ENCODE data around the gene ADGRB2. TPM values are rescaled to one million over a fixed set of nuclear protein-coding genes. Genes with fewer than 3 reads are reported as not detected.

Gene ADGRB2
- total RNA-seq, 2 experiments from 2014 or later = 4.0 to 11.4 TPM

- H2AFZ ChIP-seq (ENCODE audit: low read length) = peak overlapping the region; percentile 61; the same call in 1 of the 2 replicates
- no peaks in the 10 kb centered on the region for H3K36me3 ChIP-seq (ENCODE audit: insufficient read depth, low read length)
- POLR2A ChIA-PET = interaction anchor here (0.6 kb wide), 1 partner anchor 137 kb away, joined by 3 read pairs; no protein-coding TSS in a partner anchor
- no peaks in the 10 kb centered on the region for H4K20me1 ChIP-seq (ENCODE audit: insufficient read depth, low read length)
- no peak overlapping the region for H3K4me3 ChIP-seq (ENCODE audit: low read depth, low read length, poor library complexity, severe bottlenecking)
- DNase-seq (ENCODE audit: low spot score) = no peak
- CTCF ChIA-PET (ENCODE audit: unreplicated experiment) = interaction anchor here (0.6 kb wide), 2 partner anchors 46 to 144 kb away, joined by 3 to 4 read pairs; no protein-coding TSS in a partner anchor
- H3K9me3 ChIP-seq (ENCODE audit: low read length) = no peaks in the 10 kb centered on the region
- H3K27ac ChIP-seq (ENCODE audit: low read depth, low read length, poor library complexity, severe bottlenecking) = peak overlapping the region; percentile 70
- no peaks in the 10 kb centered on the region for H3K9me2 ChIP-seq (ENCODE audit: insufficient read depth, low read length)
- TF ChIP-seq CTCF (conservative IDR thresholded peaks at IDR 0.05; ENCODE audit: low read length) (no peak), EZH2phosphoT487 (IDR thresholded peaks at IDR 0.05; ENCODE audit: borderline replicate concordance, low read depth, low read length) (no peak)
- H3K4me1 ChIP-seq (ENCODE audit: insufficient read depth, low read length, poor library complexity, severe bottlenecking) = peaks cover 73% of the 10 kb centered on the region
- intact Hi-C loops (cut with micrococcal nuclease; ENCODE audit: unreplicated experiment) = loop anchor here (5.0 kb wide), 1 partner anchor 364 kb away; no protein-coding TSS in a partner anchor
- H3K79me2 ChIP-seq (ENCODE audit: insufficient read depth, low read depth, low read length) = no peaks in the 10 kb centered on the region
- no TSS peak for BruUV-seq (replicated peaks)
- 0 out of 2 replicates have a peak overlapping the region, but pooled peaks have one; percentile 90 for H3K4me2 ChIP-seq (ENCODE audit: low read length)
Measured at GRCh38 chr1:31786366-31787060, 22.4 kb upstream of the ADGRB2 start.

- Histone ChIP-seq H3K9me2 (ENCODE audit: insufficient read depth, low read length) (no peaks in the 10 kb centered on the region), H2AFZ (ENCODE audit: low read length) (peak overlapping the region; percentile 61; the same call in 1 of the 2 replicates), H3K4me2 (ENCODE audit: low read length) (peak overlapping the region; percentile 66; the same call in 1 of the 2 replicates), H3K27ac (ENCODE audit: low read depth, low read length, poor library complexity, severe bottlenecking) (peak overlapping the region; percentile 70), H3K36me3 (ENCODE audit: insufficient read depth, low read length) (no peaks in the 10 kb centered on the region), H3K79me2 (ENCODE audit: insufficient read depth, low read depth, low read length) (no peaks in the 10 kb centered on the region), H4K20me1 (ENCODE audit: insufficient read depth, low read length) (no peaks in the 10 kb centered on the region), H3K4me1 (ENCODE audit: insufficient read depth, low read length, poor library complexity, severe bottlenecking) (peaks cover 76% of the 10 kb centered on the region), H3K9me3 (ENCODE audit: low read length) (no peaks in the 10 kb centered on the region), H3K4me3 (ENCODE audit: low read depth, low read length, poor library complexity, severe bottlenecking) (no peak overlapping the region)
- intact Hi-C loops (cut with micrococcal nuclease; ENCODE audit: unreplicated experiment) = loop anchor here (5.0 kb wide), 1 partner anchor 364 kb away; no protein-coding TSS in a partner anchor
- no TSS peak for BruUV-seq (replicated peaks)
- ChIA-PET CTCF (ENCODE audit: unreplicated experiment) (interaction anchor here (0.6 kb wide), 1 partner anchor 45 kb away, joined by 4 read pairs; no protein-coding TSS in a partner anchor), POLR2A (no interaction called here)
- no peak for DNase-seq (ENCODE audit: low spot score)
- TF ChIP-seq EZH2phosphoT487 (IDR thresholded peaks at IDR 0.05; ENCODE audit: borderline replicate concordance, low read depth, low read length) (no peak), CTCF (conservative IDR thresholded peaks at IDR 0.05; ENCODE audit: low read length) (no peak)
Measured at GRCh38 chr1:31785947-31786290, 21.8 kb upstream of the ADGRB2 start.

Measured in OCI-LY7 (cell line).